SK-N-SH (cell line): Measurements from ENCODE around the gene CTNND1. TPM values are rescaled to one million over a fixed set of nuclear protein-coding genes. Genes with fewer than 3 reads are reported as not detected.

Source experiments
- CTCF ChIA-PET: fragments of 300-600, 350-600 bp; formaldehyde crosslinking; extraction: SDS; loops from one replicate; lab custom pipeline; 2021; lab: Yijun Ruan, JAX
- POLR2A ChIA-PET: fragments of 350-600 bp; sonication (Branson Sonifier 250); formaldehyde crosslinking; extraction: SDS; loops from one replicate; lab custom pipeline; 2020; ENCODE audit warnings: antibody characterized with exemption, inconsistent platforms; lab: Yijun Ruan, JAX
- DNase-seq: peaks from one replicate; pipeline ENCODE4 v3.0.0; 2012
- H2AFZ ChIP-seq: fragments of 200-600 bp; sonication (generic); 2 replicates; pipeline ENCODE4 v1.8.1; 2016; ENCODE audit warnings: antibody characterized with exemption, mild to moderate bottlenecking, low read depth
- H3F3A ChIP-seq: fragments of 200-600 bp; sonication (generic); replicated peaks from 2 replicates; pipeline ENCODE3; 2016; ENCODE audit warnings: antibody characterized with exemption, mild to moderate bottlenecking; ENCODE audit not compliant: insufficient read depth
- H3K27ac ChIP-seq, 2 experiments: fragments of 200-500 bp in 1 of 2; fragments of 200-600 bp in 1 of 2; sonication (Bioruptor generic) in 1 of 2; sonication (generic), shearing (Covaris generic) in 1 of 2; 2 replicates each; pipeline versions ENCODE4 v1.5.1 to v1.6.1; 2014 to 2016; ENCODE audit warnings: low read depth in 2 of 2, inconsistent platforms in 1 of 2, low read length in 1 of 2, mild to moderate bottlenecking in 1 of 2, mixed read lengths in 1 of 2
- H3K27me3 ChIP-seq: fragments of 200-600 bp; sonication (generic), shearing (Covaris generic); 2 replicates; pipeline ENCODE4 v1.6.1; 2016; ENCODE audit warnings: mixed run types; ENCODE audit not compliant: insufficient read depth
- H3K36me3 ChIP-seq, 2 experiments: fragments of 200-500 bp in 1 of 2; fragments of 200-600 bp in 1 of 2; sonication (Bioruptor generic) in 1 of 2; sonication (generic) in 1 of 2; replicated peaks in 1 of 2; 2 replicates each; pipeline versions ENCODE3 to v1.5.1; 2014 to 2016; ENCODE audit warnings: low read length in 1 of 2, mild to moderate bottlenecking in 1 of 2; ENCODE audit not compliant: insufficient read depth in 2 of 2, control insufficient read depth in 1 of 2
- H3K4me1 ChIP-seq, 2 experiments: fragments of 200-500 bp in 1 of 2; fragments of 200-600 bp in 1 of 2; sonication (Bioruptor generic) in 1 of 2; sonication (generic), shearing (Covaris generic) in 1 of 2; 2 replicates each; pipeline versions ENCODE4 v1.5.1 to v1.6.1; 2014 to 2016; ENCODE audit warnings: low read depth in 1 of 2, low read length in 1 of 2, mixed run types in 1 of 2; ENCODE audit not compliant: insufficient read depth in 2 of 2, control insufficient read depth in 1 of 2
- H3K4me2 ChIP-seq: fragments of 200-600 bp; sonication (generic), shearing (Covaris generic); 2 replicates; pipeline ENCODE4 v1.6.1; 2017; ENCODE audit warnings: mixed run types
- H3K4me3 ChIP-seq, 2 experiments: fragments of 200-500 bp in 1 of 2; fragments of 200-600 bp in 1 of 2; sonication (Bioruptor generic) in 1 of 2; sonication (generic), shearing (Covaris generic) in 1 of 2; 2 replicates each; pipeline versions ENCODE4 v1.5.1 to v1.8.1; 2014 to 2016; ENCODE audit warnings: low read depth in 2 of 2, inconsistent platforms in 1 of 2, low read length in 1 of 2, mild to moderate bottlenecking in 1 of 2, mixed read lengths in 1 of 2, moderate library complexity in 1 of 2
- H3K79me2 ChIP-seq: fragments of 200-600 bp; sonication (generic); 2 replicates; pipeline ENCODE4 v1.8.1; 2017; ENCODE audit warnings: mild to moderate bottlenecking; ENCODE audit not compliant: insufficient read depth
- H3K9ac ChIP-seq: fragments of 200-600 bp; sonication (generic); 2 replicates; pipeline ENCODE4 v1.6.1; 2017; ENCODE audit warnings: mixed run types
- H3K9me2 ChIP-seq: fragments of 200-600 bp; sonication (generic); 2 replicates; pipeline ENCODE4 v1.6.1; 2017; ENCODE audit warnings: mixed run types
- H3K9me3 ChIP-seq: fragments of 200-600 bp; sonication (generic); 2 replicates; pipeline ENCODE4 v1.6.1; 2017; ENCODE audit warnings: mixed run types, mild to moderate bottlenecking, moderate library complexity
- H4K20me1 ChIP-seq: fragments of 200-600 bp; sonication (generic); 2 replicates; pipeline ENCODE4 v1.6.1; 2017; ENCODE audit warnings: mild to moderate bottlenecking, mixed run types; ENCODE audit not compliant: insufficient read depth
- CTCF ChIP-seq: fragments of 200-600 bp; sonication (generic); IDR thresholded peaks from 2 replicates; pipeline ENCODE4 v1.6.1; 2017; ENCODE audit warnings: antibody characterized with exemption, mild to moderate bottlenecking, moderate library complexity
- FOSL2 ChIP-seq: IDR thresholded peaks from 2 replicates; pipeline ENCODE4 v1.4.0; 2012; ENCODE audit warnings: low read depth, mild to moderate bottlenecking, moderate library complexity, borderline replicate concordance
- FOXJ3 ChIP-seq: sonication (generic); formaldehyde crosslinking; IDR thresholded peaks from 2 replicates; pipeline ENCODE4 v1.5.1; 2020; ENCODE audit warnings: mild to moderate bottlenecking, missing genetic modification reagents
- GABPA ChIP-seq: IDR thresholded peaks from 2 replicates; pipeline ENCODE4 v1.4.0; 2012; ENCODE audit warnings: low read depth, mild to moderate bottlenecking
- GATA2 ChIP-seq: sonication (generic); formaldehyde crosslinking; IDR thresholded peaks from 2 replicates; pipeline ENCODE4 v1.5.0; 2020; ENCODE audit warnings: mild to moderate bottlenecking, missing genetic modification reagents
- IRF3 ChIP-seq: fragments of 150-350 bp; IDR thresholded peaks from 2 replicates; pipeline ENCODE4 v1.6.1; 2016; ENCODE audit warnings: mild to moderate bottlenecking, low read depth, low read length
- JUND ChIP-seq: IDR thresholded peaks from 2 replicates; pipeline ENCODE4 v1.4.0; 2012
- MXI1 ChIP-seq: IDR thresholded peaks from 2 replicates; pipeline ENCODE4 v1.6.1; 2012; ENCODE audit warnings: mild to moderate bottlenecking, low read depth, low read length, improper control_type of control experiment
- RAD21 ChIP-seq: IDR thresholded peaks from 2 replicates; pipeline ENCODE4 v1.6.1; 2012; ENCODE audit warnings: mild to moderate bottlenecking, low read length
- TCF12 ChIP-seq: IDR thresholded peaks from 2 replicates; pipeline ENCODE4 v1.4.0; 2012
- TEAD4 ChIP-seq: IDR thresholded peaks from 2 replicates; pipeline ENCODE4 v1.4.0; 2012; ENCODE audit warnings: mild to moderate bottlenecking, borderline replicate concordance; ENCODE audit not compliant: insufficient read depth
- USF2 ChIP-seq: fragments of 150-350 bp; IDR thresholded peaks from 2 replicates; pipeline ENCODE4 v1.6.1; 2017; ENCODE audit warnings: antibody characterized with exemption, low read length, low read depth, borderline replicate concordance
- YY1 ChIP-seq: IDR thresholded peaks from 2 replicates; pipeline ENCODE4 v1.4.0; 2012; ENCODE audit warnings: low read depth, mild to moderate bottlenecking
- WGBS: methylation state at CpG from one replicate; pipeline ENCODE4 v1.1.6; 2017; ENCODE audit warnings: low lambda C conversion rate; 5-methylcytosine and 5-hydroxymethylcytosine counted together
- polyA plus RNA-seq, 3 experiments: library from polyadenylated mRNA; depleted of rRNA; stranded (reverse); fragments of >200 nt; gene quantifications; 2 replicates each; pipeline ENCODE4 v1.2.3, GENCODE V29; 2012
- TF ChIP-seq, protein P1 (sequence below): IDR thresholded peaks from 2 replicates; pipeline ENCODE4 v1.4.0; 2012; ENCODE audit warnings: low read depth, borderline replicate concordance
- TF ChIP-seq, protein P2 (sequence below): IDR thresholded peaks from 2 replicates; pipeline ENCODE4 v1.6.1; 2012; ENCODE audit warnings: mild to moderate bottlenecking, low read depth, low read length, moderate library complexity

Gene CTNND1
- polyA plus RNA-seq, 1 of the 3 experiments (the other 2 are of a cell fraction), result 39.4 TPM

DNA sequence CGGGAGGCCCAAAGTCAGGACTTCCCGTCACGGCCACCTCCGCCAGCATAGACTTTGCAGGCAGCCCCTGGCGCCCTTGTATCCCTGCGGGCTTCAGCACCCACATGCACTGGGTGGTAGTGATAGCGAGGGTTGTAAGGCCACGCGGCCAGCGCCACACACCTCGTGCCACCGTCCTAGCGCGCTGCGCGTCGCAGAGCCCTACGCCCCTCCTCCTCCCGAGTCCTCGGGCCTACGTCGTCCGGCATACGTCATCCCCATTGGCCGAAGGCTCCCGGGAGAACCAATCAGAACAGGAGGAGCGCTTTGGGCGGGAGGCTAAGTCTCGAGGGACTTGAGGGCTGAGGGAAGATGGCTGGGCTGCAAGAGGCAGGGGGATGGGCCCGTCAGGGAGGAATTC is 8.6 kb upstream of the CTNND1 start:
- ChIA-PET CTCF (interaction anchor here (1.2 to 13.2 kb wide), 2 partner anchors 9 to 49 kb away, joined by 4 to 142 read pairs; partner anchors contain the start of gene CTNND1), POLR2A (interaction anchor here (2.2 kb wide), 1 partner anchor 48 kb away, joined by 12 read pairs; no protein-coding TSS in a partner anchor)
- no peak overlapping the region for H2AFZ ChIP-seq
- no peaks in the 10 kb centered on the region for H4K20me1 ChIP-seq
- no peaks in the 10 kb centered on the region for H3K4me1 ChIP-seq
- no peaks in the 10 kb centered on the region for H3K36me3 ChIP-seq
- no peaks in the 10 kb centered on the region for H3K79me2 ChIP-seq
- H3K27ac ChIP-seq, result no peak overlapping the region
- no peaks in the 10 kb centered on the region for H3K9me2 ChIP-seq
- H3K27me3 ChIP-seq, result no peaks in the 10 kb centered on the region
- WGBS, result 96% methylated on average over 23 of the region's 30 CpGs
- no peak overlapping the region for H3K9ac ChIP-seq
- no peak overlapping the region for H3K4me2 ChIP-seq
- peaks cover 11% of the 10 kb centered on the region for H3F3A ChIP-seq
- H3K4me3 ChIP-seq, result no peak overlapping the region
- TF ChIP-seq USF2, result no peak
- TF ChIP-seq FOSL2, result no peak
- TF ChIP-seq MXI1, result no peak
- no peak for TF ChIP-seq TCF12
- no peak for TF ChIP-seq YY1
- no peak for TF ChIP-seq JUND
- TF ChIP-seq IRF3, result no peak
- no peak for TF ChIP-seq CTCF
- TF ChIP-seq, protein P1, sequence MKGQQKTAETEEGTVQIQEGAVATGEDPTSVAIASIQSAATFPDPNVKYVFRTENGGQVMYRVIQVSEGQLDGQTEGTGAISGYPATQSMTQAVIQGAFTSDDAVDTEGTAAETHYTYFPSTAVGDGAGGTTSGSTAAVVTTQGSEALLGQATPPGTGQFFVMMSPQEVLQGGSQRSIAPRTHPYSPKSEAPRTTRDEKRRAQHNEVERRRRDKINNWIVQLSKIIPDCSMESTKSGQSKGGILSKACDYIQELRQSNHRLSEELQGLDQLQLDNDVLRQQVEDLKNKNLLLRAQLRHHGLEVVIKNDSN, result no peak
- TF ChIP-seq GATA2 (CRISPR knock-in tag), result no peak
- TF ChIP-seq, protein P2, sequence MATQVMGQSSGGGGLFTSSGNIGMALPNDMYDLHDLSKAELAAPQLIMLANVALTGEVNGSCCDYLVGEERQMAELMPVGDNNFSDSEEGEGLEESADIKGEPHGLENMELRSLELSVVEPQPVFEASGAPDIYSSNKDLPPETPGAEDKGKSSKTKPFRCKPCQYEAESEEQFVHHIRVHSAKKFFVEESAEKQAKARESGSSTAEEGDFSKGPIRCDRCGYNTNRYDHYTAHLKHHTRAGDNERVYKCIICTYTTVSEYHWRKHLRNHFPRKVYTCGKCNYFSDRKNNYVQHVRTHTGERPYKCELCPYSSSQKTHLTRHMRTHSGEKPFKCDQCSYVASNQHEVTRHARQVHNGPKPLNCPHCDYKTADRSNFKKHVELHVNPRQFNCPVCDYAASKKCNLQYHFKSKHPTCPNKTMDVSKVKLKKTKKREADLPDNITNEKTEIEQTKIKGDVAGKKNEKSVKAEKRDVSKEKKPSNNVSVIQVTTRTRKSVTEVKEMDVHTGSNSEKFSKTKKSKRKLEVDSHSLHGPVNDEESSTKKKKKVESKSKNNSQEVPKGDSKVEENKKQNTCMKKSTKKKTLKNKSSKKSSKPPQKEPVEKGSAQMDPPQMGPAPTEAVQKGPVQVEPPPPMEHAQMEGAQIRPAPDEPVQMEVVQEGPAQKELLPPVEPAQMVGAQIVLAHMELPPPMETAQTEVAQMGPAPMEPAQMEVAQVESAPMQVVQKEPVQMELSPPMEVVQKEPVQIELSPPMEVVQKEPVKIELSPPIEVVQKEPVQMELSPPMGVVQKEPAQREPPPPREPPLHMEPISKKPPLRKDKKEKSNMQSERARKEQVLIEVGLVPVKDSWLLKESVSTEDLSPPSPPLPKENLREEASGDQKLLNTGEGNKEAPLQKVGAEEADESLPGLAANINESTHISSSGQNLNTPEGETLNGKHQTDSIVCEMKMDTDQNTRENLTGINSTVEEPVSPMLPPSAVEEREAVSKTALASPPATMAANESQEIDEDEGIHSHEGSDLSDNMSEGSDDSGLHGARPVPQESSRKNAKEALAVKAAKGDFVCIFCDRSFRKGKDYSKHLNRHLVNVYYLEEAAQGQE, result no peak
- TF ChIP-seq TEAD4, result no peak
- no peak for TF ChIP-seq RAD21
- no peak for TF ChIP-seq FOXJ3 (CRISPR knock-in tag)
- TF ChIP-seq GABPA, result no peak
- TF ChIP-seq, all 33 proteins: peak for 0
- H3K9me3 ChIP-seq, result no peaks in the 10 kb centered on the region
- no peak for DNase-seq
